ENCODE data around the gene EML4.
"Not testable (repeated sequence)": the region's sequence is repeated elsewhere in the genome, so short reads cannot be mapped to it uniquely, and the experiment has no call there.

The EML4 gene

DNA sequence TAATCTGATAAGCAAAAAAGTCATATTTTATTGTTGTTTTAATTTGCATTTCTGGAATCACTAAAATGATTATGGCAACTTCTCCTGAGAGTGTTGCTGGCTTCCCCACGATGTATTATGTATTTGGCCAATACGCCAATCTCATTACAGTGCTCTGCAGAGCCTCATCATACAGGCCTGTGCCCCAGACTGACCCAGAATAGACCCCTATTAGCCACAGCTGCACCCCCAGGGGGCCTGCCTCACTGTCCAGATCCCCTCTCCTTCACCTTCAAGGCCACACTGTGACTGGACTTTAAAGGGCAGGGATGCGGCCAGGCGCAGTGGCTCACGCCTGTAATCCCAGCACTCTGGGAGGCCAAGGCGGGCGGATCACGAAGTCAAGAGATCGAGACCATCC, 209.3 kb downstream of the EML4 start:
- ChIA-PET CTCF (interaction anchor here (1.3 kb wide), 1 partner anchor 16 kb away, joined by 4 read pairs; no protein-coding TSS in a partner anchor), POLR2A (no interaction called here)
- TF ChIP-seq, protein P1, sequence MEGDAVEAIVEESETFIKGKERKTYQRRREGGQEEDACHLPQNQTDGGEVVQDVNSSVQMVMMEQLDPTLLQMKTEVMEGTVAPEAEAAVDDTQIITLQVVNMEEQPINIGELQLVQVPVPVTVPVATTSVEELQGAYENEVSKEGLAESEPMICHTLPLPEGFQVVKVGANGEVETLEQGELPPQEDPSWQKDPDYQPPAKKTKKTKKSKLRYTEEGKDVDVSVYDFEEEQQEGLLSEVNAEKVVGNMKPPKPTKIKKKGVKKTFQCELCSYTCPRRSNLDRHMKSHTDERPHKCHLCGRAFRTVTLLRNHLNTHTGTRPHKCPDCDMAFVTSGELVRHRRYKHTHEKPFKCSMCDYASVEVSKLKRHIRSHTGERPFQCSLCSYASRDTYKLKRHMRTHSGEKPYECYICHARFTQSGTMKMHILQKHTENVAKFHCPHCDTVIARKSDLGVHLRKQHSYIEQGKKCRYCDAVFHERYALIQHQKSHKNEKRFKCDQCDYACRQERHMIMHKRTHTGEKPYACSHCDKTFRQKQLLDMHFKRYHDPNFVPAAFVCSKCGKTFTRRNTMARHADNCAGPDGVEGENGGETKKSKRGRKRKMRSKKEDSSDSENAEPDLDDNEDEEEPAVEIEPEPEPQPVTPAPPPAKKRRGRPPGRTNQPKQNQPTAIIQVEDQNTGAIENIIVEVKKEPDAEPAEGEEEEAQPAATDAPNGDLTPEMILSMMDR (IDR thresholded peaks at IDR 0.05; ENCODE audit: control extremely low read depth, extremely low read depth, low read depth, missing control alignments): no peak
- no peak for DNase-seq (ENCODE audit: extremely low spot score)

DNA sequence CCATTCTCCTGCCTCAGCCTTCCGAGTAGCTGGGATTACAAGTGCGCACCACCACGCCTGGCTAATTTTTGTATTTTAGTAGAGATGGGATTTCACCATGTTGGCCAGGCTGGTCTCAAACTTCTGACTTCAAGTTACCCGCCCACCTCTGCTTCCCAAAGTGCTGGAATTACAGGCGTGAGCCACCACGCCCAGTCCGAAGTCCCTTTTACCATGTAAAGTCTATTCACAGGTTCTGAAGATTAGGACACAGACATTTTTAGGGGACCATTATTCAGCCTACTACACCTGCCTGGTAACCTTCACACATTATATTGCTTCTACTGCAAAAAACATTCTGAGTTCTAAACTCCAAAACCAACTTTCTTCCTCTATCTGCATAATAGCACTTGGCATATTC, 210.9 kb downstream of the EML4 start:
- CTCF ChIA-PET; POLR2A ChIA-PET; DNase-seq (ENCODE audit: extremely low spot score): not testable (repeated sequence)

DNA sequence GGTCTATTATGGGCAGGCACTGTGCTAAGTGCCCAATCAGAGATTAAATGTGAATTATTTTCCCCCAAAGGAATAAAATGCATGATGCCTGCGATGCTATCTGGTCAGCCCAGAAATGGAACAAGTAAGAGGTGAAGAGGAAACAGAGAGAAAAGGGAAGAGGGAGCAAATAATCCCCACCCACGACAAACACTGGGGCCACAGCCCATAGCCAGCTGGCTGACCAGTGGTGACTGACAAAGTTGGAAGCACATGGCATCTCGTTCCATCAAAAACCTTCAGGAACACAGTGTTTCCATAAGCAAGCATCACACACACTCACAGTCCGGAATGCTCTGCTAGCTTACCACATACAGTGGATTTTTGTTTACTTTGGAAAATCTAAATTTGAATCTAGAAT, 213.0 kb downstream of the EML4 start:
- TF ChIP-seq, protein P1 (IDR thresholded peaks at IDR 0.05; ENCODE audit: control extremely low read depth, extremely low read depth, low read depth, missing control alignments): no peak
- no peak for DNase-seq (ENCODE audit: extremely low spot score)
- ChIA-PET POLR2A (no interaction called here), CTCF (interaction anchor here (1.2 to 2.2 kb wide), 3 partner anchors 10 to 26 kb away, joined by 3 to 7 read pairs (median 3); no protein-coding TSS in a partner anchor)

All from GM10248 (cell line).